ENCODE data around the gene RANBP17. TPM values are rescaled to one million over a fixed set of nuclear protein-coding genes. Genes with fewer than 3 reads are reported as not detected.
"Not testable (repeated sequence)": the region's sequence is repeated elsewhere in the genome, so short reads cannot be mapped to it uniquely, and the experiment has no call there.

Gene RANBP17
- total and polyA plus RNA-seq, 9 of the 15 experiments (the other 6 are each of a cell fraction or from before 2014, with no cell fraction given), result not detected

DNA sequence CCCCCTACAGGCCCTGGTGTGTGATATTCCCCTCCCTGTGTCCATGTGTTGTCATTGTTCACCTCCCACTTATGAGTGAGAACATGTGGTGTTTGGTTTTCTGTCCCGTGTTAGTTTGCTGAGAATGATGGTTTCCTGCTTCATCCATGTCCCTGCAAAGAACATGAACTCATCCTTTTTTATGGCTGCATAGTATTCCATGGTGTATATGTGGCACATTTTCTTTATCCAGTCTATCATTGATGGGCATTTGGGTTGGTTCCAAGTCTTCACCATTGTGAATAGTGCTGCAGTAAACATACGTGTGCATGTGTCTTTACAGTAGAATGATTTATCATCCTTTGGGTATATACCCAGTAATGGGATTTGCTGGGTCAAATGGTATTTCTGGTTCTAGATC lies 313.1 kb downstream of the RANBP17 start:
- BruUV-seq (replicated peaks); DNase-seq (ENCODE audit: extremely low read depth in 1 of 4, low spot score in 3 of 4); H3K79me2 ChIP-seq (ENCODE audit: control insufficient read depth, insufficient read depth, low read length); ATAC-seq; H3K27me3 ChIP-seq (ENCODE audit: control insufficient read depth in 2 of 2, insufficient read depth in 2 of 2, low read length in 2 of 2); H3K4me2 ChIP-seq (ENCODE audit: insufficient read depth, low read length); H3K9me1 ChIP-seq (ENCODE audit: control insufficient read depth, insufficient read depth, low read length); POLR2A ChIA-PET; H3K4me3 ChIP-seq; FAIRE-seq; CTCF ChIA-PET (ENCODE audit: low intra/inter-chr PET ratio); H4K20me1 ChIP-seq (replicated peaks; ENCODE audit: control insufficient read depth, insufficient read depth, low read length); H3K4me1 ChIP-seq (replicated peaks in 1 of 2; ENCODE audit: control insufficient read depth in 2 of 2, insufficient read depth in 2 of 2, low read length in 2 of 2); intact Hi-C loops (cut with micrococcal nuclease); H3K9ac ChIP-seq (ENCODE audit: insufficient read depth in 1 of 2, low read depth in 2 of 2, low read length in 2 of 2); in situ Hi-C loops (cut with MboI); H3K9me3 ChIP-seq (replicated peaks; ENCODE audit: control insufficient read depth, insufficient read depth, low read depth, low read length); H3K27ac ChIP-seq (ENCODE audit: extremely low read depth, low read depth, low read length); H2AFZ ChIP-seq (ENCODE audit: low read depth, low read length); H3K36me3 ChIP-seq (ENCODE audit: control insufficient read depth, insufficient read depth, low read length): not testable (repeated sequence)
- peak; percentile 31 for TF ChIP-seq ZNF146 (CRISPR knock-in tag; IDR thresholded peaks at IDR 0.05; ENCODE audit: unreplicated experiment)
- WGBS (ENCODE audit: insufficient coverage, low coverage, missing lambda C conversion rate), result 0% methylated on average over 2 of the region's 2 CpGs

DNA sequence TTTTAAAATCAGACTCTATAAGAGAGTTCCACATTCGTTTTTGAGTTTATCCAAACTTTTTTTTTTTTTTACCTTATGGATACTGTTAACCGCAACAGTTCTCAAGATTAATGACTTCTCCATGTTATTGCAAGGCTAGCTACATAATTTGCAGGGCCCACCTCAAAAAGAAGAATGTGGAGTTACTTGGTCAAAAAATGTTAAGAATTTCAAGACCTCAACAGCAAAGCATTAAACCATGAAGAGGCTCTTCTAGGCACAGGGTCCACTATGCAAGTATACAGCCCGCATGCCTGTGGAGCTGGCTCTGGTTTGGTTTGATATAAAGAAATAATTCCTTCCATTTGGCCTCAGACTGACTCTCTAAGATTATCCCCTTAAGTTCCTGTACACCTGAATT lies 313.9 kb downstream of the RANBP17 start:
- Histone ChIP-seq H3K36me3 (ENCODE audit: control insufficient read depth, insufficient read depth, low read length) (no peaks in the 10 kb centered on the region), H3K27me3 (ENCODE audit: control insufficient read depth in 2 of 2, insufficient read depth in 2 of 2, low read length in 2 of 2) (no peaks in the 10 kb centered on the region), H3K9me1 (ENCODE audit: control insufficient read depth, insufficient read depth, low read length) (no peaks in the 10 kb centered on the region), H3K79me2 (ENCODE audit: control insufficient read depth, insufficient read depth, low read length) (no peaks in the 10 kb centered on the region), H4K20me1 (replicated peaks; ENCODE audit: control insufficient read depth, insufficient read depth, low read length) (no peaks in the 10 kb centered on the region), H3K9ac (ENCODE audit: insufficient read depth in 1 of 2, low read depth in 2 of 2, low read length in 2 of 2) (no peak overlapping the region), H3K9me3 (replicated peaks; ENCODE audit: control insufficient read depth, insufficient read depth, low read depth, low read length) (no peaks in the 10 kb centered on the region), H3K27ac (ENCODE audit: extremely low read depth, low read depth, low read length) (no peak overlapping the region), H3K4me3 (no peak overlapping the region), H2AFZ (ENCODE audit: low read depth, low read length) (no peak overlapping the region), H3K4me2 (ENCODE audit: insufficient read depth, low read length) (no peak overlapping the region), H3K4me1 (replicated peaks in 1 of 2; ENCODE audit: control insufficient read depth in 2 of 2, insufficient read depth in 2 of 2, low read length in 2 of 2) (no peaks in the 10 kb centered on the region)
- no peak for DNase-seq (ENCODE audit: extremely low read depth in 1 of 4, low spot score in 3 of 4)
- 18% methylated on average over 3 of the region's 3 CpGs for WGBS (ENCODE audit: insufficient coverage, low coverage, missing lambda C conversion rate)
- intact Hi-C loops (cut with micrococcal nuclease) (no loop called here), in situ Hi-C loops (cut with MboI) (no loop called here)
- no peak for ATAC-seq
- BruUV-seq (replicated peaks), result no TSS peak
- FAIRE-seq, result no peak
- ChIA-PET POLR2A (no interaction called here), CTCF (ENCODE audit: low intra/inter-chr PET ratio) (no interaction called here)
- TF ChIP-seq MTA3 (IDR thresholded peaks at IDR 0.05; ENCODE audit: borderline replicate concordance) (no peak), ZNF41 (CRISPR knock-in tag; conservative IDR thresholded peaks at IDR 0.05) (no peak), ZZZ3 (IDR thresholded peaks at IDR 0.05) (no peak), MEF2D (tag; conservative IDR thresholded peaks at IDR 0.05; ENCODE audit: low read depth) (no peak), ZNF668 (CRISPR knock-in tag; IDR thresholded peaks at IDR 0.05) (no peak), MEF2A (IDR thresholded peaks at IDR 0.05; ENCODE audit: control insufficient read depth, low read depth, low read length) (no peak), KLF10 (CRISPR knock-in tag; IDR thresholded peaks at IDR 0.05) (no peak), ZNF707 (CRISPR knock-in tag; conservative IDR thresholded peaks at IDR 0.05) (no peak), IRF2 (CRISPR knock-in tag; IDR thresholded peaks at IDR 0.05) (no peak), CBFA2T3 (IDR thresholded peaks at IDR 0.05) (no peak), ETV1 (tag; conservative IDR thresholded peaks at IDR 0.05; ENCODE audit: low read depth) (no peak), MEIS2 (IDR thresholded peaks at IDR 0.05; ENCODE audit: partially characterized antibody) (no peak), FOXM1 (IDR thresholded peaks at IDR 0.05; ENCODE audit: low read depth) (no peak), FOXM1 (CRISPR knock-in tag; IDR thresholded peaks at IDR 0.05; ENCODE audit: low read depth) (no peak)
- TF ChIP-seq, protein P1, sequence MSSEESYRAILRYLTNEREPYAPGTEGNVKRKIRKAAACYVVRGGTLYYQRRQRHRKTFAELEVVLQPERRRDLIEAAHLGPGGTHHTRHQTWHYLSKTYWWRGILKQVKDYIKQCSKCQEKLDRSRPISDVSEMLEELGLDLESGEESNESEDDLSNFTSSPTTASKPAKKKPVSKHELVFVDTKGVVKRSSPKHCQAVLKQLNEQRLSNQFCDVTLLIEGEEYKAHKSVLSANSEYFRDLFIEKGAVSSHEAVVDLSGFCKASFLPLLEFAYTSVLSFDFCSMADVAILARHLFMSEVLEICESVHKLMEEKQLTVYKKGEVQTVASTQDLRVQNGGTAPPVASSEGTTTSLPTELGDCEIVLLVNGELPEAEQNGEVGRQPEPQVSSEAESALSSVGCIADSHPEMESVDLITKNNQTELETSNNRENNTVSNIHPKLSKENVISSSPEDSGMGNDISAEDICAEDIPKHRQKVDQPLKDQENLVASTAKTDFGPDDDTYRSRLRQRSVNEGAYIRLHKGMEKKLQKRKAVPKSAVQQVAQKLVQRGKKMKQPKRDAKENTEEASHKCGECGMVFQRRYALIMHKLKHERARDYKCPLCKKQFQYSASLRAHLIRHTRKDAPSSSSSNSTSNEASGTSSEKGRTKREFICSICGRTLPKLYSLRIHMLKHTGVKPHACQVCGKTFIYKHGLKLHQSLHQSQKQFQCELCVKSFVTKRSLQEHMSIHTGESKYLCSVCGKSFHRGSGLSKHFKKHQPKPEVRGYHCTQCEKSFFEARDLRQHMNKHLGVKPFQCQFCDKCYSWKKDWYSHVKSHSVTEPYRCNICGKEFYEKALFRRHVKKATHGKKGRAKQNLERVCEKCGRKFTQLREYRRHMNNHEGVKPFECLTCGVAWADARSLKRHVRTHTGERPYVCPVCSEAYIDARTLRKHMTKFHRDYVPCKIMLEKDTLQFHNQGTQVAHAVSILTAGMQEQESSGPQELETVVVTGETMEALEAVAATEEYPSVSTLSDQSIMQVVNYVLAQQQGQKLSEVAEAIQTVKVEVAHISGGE (CRISPR knock-in tag; IDR thresholded peaks at IDR 0.05), result no peak

All from K562 (cell line).